GM19455 (cell line): Measurements from ENCODE around the gene GSN.

Source experiments
- ATAC-seq: cut with Tn5 transposase; IDR thresholded peaks from one replicate; pipeline ENCODE4 v1.9.1; 2021; ENCODE audit not compliant: unreplicated experiment

Gene GSN

DNA sequence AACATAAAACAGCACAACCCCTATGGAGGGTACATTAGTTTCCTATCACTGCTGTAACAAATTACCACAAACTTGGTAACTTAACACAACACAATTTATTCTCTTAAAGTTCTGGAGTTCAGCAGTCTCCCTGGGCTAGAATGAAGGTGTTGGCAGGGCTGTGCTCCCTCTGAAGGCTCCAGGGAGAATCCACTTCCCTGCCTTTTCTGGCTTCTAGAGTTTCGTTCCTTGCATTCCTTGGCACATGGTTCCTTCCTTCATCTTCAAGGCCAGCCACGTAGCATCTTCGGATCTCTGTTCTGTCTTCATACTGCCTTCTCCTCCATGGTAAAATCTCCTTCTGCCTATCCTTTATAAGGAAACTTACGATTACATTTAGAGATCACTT lies 25.0 kb upstream of the GSN start:
- no peak for ATAC-seq

DNA sequence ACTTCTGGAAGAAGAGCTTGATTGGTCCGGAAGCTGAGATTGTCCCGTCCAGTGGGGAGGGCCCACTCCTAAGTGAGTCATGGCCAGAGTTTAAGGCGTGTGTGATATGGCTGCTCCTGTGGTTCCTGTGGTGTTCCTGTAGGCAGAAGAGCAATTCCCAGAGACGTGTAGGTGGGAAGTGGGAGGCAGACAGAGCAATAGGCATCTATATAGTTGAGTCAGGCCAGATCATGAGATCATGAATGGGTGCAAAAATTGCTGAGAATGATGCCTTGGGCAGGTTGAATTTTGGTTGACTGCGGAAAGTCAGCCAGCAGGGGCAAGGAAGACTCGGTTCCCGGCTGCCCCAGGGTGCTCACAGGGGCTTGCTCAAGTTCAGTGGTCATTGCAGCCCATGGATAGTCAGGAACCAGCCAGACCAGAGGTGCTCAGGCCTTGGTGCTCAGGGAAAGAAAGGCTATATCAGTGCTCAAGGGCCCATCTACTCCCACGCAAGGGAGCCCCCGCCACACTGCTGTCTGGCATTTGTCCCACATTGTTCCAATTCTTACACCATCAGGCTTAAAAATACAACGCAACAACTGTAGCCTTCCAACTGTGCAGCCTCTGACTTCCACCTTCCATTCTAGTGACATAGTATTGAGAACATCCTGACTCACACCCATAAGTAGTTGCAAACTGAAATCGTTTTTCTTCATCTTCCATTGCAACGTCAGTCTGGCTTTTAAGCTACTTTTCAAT lies 21.0 kb upstream of the GSN start:
- ATAC-seq = no peak

DNA sequence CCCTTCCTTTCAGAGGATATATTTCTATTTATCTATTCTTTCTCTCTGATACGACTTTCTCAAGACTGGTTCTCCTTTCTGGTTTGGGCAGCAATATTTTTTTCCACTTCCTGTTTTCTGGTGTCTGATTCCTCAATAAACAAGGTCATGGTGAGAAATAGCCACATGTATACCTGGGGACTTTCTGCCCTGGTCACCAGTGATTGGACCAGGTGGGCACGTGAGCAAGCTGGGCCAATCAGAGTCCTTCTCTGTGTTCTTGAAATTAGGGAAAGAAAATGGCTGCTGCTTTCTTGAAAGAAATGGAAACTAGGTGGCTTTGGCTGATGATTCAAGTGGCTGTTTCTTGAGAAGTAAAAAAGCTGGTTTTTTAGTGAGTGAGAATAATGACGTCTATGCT lies 18.4 kb upstream of the GSN start:
- ATAC-seq = no peak

DNA sequence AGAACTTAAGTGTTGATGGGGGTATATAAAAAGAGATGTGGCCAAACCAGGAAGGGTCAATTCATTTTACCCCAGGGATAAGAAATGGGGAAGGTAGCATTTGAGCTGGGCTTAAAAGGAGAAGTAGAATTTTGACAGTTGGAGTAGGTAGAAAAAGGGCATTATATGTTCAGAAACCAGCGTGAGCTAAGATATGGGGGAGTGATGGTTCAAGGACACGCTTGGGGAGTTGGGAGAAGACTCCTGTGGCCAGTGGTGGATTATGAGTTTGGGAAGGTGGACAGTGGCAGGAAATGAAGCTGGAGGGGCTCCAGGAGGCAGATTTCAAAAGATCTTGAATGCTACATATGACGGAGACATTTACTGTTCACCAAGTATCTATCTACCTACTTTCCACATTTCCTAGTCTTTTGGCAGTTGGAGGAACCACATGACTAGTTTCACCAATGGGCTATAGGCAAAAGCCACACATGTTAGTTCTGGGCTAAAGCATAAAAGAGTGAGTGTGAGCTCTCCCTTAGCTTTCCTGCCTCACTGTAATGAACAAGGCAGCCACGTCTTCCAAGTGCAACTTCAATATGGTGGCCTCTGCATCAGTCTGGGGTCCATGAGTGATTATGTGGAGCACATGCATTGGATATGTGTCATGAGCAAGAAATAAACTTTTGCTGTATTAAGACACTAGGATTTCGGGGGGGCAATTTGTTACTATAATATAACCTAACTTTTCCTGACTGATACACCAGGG lies 15.7 kb upstream of the GSN start:
- no peak for ATAC-seq

GRCh38 chr9:121253162-121253561 lies 14.8 kb upstream of the GSN start:
- no peak for ATAC-seq

- no peak for ATAC-seq
Observed at GRCh38 chr9:121253821-121254501, 14.0 kb upstream of the GSN start.

- no peak for ATAC-seq
Observed at GRCh38 chr9:121259498-121259897, 8.5 kb upstream of the GSN start.

DNA sequence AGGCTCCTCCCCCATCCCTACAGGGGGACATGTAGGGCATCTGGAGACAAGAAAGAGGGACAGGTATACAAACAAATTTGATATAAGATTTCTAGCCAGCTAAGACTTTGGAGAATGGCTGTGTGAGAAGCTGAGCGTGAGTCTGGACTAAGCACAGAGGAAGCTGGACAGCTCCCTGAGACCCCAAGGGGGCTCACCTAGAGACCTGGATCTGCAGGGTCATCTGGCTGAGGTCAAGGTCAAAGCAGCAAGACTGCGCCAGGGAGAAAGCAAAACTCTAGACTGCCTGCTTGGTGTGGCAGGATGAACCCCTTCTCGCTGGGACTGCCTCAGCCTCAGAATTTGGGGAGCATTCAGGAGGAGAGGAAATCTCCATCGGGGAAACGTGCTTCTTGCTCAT lies 8.0 kb upstream of the GSN start:
- ATAC-seq = no peak

- no peak for ATAC-seq
Observed at GRCh38 chr9:121260457-121261106, 7.4 kb upstream of the GSN start.

DNA sequence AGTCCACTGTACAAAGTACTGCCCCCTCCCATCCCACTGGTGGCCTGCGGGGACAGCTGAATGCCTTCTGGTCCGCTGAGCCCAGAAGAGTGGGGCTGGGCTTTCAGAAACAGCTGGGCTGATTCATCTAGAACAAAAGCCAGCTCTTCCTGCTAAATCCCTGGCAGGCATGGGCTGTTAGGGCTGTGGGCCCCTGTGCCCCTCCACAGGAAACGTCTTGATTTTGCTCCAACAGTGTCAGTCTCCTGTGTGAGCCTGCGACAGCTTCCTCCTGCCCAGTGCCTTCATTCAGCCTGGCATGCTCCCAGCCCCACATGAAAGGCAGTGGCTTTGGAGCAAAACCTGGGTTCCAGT lies 6.9 kb upstream of the GSN start:
- no peak for ATAC-seq

DNA sequence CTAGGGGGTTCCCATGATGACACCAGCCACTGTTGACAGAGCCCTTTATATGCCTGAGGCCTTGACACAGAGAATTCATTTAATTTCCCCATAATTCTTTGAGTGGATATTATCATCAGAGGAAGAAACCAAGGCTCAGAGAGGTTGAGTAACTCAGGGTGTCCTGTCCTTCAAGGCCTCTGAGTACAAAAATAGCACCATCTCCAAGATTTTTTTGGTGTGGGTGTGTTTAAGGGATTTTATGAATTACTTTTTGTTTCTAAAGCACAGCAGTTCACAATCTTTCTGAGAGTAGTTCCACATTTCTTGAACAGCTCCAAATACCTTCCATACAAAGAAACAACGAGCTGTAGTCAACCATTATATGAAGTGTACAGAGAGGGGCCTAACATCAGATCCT lies 6.2 kb upstream of the GSN start:
- no peak for ATAC-seq

DNA sequence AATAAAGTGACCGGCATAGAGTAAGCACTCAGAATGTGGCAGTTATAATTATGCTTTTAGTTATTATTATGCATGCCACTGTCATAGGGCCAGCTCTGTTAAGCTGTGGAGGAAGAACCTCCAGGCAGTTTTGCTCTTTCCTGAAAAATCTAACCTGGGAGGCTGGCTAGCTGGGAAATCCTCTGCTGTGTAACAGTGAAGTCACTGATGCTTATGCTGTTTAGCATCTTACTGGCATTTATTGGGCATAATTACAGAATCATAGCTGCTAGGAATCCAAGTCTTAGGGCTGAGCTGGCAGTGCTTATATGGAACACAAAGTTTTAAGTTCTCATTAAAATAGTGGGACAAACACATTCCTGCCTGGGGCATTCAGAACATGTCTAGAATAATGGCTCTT lies 5.5 kb upstream of the GSN start:
- no peak for ATAC-seq

- no peak for ATAC-seq
Observed at GRCh38 chr9:121262953-121263352, 5.0 kb upstream of the GSN start.

DNA sequence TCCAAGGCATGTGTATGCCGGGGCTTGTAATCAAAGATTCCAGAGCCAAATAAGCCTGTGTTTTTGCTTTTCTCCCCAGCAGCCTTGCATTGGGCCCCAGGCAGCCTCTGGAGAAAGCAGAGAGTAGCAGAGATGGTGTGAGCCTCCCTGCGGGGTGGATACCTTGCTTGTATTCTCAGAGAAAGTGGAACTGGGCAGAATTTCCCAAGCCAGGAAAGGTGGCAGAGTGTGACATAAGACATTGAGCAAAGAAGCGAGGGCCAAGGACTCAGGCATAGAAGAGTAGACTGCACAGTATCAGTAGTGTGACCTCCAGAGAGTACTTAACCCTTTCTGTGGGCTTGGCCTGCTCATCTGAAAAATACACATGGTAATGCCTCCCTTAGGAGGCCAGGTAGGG lies 1.6 kb upstream of the GSN start:
- no peak for ATAC-seq

- ATAC-seq = no peak
Observed at GRCh38 chr9:121266906-121267650, 884 bp upstream of the GSN start.

DNA sequence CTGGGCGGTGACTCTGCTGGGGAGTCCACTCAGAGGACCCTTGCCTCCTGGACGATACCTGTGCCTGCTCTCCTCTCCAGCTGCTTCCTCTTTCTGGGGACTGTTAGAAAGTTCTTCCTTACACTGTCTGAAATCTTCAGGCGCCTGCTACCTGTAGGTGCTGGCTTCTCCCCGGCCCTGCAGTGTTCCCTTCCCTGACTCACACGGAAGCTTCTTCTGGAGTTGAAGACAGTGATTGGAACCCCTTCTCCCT lies 562 bp downstream of the GSN start:
- peak; percentile 32 for ATAC-seq

DNA sequence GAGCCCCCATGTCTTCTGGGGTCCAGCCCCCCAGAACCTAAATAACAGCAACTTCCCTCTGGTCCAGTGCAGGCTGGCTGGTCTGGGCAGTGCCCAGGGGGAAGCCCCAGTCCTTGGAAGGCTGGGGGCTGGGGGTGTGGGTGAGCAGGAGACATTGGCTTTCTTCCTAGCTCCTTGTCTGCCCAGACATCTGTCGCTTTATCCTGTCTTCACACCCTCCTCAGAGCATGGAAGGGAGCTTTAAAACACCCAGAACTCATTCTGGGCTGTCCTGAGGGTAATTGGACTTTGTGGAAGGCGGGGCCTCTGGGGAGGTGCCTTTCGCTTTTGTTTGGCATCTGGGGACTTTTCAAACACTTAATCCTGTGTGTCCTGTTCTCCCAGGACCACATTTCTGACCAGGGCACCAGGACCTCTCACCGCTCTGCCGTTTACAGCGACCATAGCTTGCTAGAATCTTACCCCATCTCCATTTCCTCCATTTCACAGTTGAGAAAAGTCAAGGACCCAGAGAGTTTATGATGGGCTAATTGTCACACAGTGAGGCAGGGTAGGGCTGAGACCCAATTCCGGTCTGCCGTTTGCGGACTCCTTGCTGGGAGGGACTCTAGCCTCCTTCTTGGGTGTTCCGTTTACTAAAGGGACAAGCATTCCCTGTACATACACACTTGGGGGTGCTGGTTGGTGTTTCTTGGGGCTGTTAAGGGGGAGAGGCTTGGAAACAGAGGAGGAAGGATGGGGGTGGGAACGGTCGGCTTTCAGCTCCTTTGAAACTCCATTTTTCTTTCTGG lies 1.1 kb downstream of the GSN start:
- no peak for ATAC-seq

GRCh38 chr9:121269642-121270254 lies 1.8 kb downstream of the GSN start:
- ATAC-seq = no peak

DNA sequence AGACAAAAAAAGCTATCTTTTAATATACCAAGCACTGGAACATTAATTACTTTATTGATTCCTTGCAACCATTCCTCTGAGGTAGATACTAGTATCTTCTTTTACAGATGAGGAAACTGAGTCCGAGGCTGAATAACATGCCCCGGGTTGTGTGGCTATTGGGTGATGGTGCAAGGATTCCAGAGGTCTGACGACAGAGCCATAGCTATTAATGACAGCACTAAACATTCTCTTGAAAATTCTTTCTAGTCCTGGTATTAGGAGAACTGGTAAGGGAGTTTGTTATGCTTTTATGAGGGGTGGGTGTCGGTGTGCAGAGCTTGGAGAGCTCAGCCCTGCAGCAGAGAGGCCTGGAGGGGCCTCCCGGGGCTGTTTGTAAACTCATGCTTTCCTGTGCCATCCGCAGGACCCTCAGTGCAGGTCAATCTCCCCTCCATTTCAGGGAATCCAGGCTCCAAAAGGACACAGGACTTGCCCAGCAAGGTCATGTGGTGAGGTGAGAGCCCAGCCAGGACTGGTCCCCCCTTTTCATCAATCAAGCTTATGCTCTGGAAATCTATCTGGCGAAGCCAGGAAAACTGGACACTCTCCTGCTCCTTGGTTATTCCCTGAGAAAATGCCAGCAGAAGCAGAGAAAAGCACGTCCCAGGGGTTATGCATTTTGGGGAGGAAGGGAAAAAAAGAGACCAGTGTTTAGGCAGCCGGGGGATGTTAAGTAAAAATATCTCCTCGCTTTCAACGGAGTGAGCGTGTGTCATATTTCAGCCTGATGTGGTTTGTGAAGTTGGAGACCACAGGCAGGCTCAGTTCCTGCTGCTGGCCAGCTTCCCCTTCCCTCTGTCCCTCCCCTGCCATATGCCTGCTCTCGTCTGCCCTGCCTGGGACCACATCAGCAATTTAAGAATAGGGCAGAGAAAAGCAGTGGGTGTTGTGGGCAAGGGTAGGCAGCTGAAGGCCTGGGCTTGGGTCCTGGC lies 3.7 kb downstream of the GSN start:
- ATAC-seq = no peak
